HL-60/S4 treated with retinoic acid at 250 ng/mL for 4 days and 3 days (cell line): ENCODE measurements around the gene TPSB2.
"Not testable (repeated sequence)": the region's sequence is repeated elsewhere in the genome, so short reads cannot be mapped to it uniquely, and the experiment has no call there.

Experiments used
- in situ Hi-C: fragments of 300-500 bp; cut with MboI; formaldehyde crosslinking; loops from 2 replicates; pipeline ENCODE4 v1.7.0; 2022; ENCODE audit warnings: low sequenced_read_pairs

The TPSB2 gene

GRCh38 chr16:1262210-1262845 lies 32.3 kb upstream of the TPSB2 start:
- in situ Hi-C loops: no loop called here

DNA sequence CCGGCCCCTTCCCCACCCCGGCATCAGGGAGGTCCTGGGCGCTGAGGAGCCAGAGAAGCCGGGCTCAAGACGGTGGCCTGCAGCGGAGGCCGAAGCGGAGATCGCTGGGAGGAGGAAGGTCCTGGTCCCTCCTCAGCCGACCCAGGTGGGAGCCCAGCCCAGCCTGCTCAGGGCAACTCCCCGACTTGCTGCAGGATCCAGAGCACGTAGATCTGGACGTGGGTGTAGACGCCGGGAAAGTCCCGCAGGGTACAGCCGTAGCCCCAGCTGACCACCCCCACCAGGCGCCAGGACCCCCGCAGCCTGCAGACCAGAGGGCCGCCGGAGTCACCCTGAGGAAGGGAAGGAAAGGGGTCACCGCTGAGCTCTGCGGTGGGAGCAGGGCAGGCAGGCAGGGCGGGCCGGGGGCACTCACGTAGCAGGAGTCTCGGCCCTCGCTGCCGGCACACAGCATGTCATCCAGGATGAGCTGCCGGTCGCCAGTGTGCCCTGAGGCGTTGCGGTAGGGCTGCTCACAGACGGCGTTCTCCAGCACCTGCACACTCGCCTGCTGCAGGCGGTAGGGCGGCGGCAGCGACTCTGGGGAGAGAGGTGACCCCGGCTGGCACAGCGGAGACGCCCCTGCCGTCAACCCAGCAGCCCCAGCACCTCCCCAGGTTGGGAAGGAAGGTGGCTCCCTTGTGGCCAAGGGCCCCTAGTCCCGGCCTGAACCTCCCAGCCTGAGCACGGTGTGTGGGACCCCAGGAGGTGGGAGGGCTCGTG lies 31.3 kb upstream of the TPSB2 start:
- in situ Hi-C loops: no loop called here

DNA sequence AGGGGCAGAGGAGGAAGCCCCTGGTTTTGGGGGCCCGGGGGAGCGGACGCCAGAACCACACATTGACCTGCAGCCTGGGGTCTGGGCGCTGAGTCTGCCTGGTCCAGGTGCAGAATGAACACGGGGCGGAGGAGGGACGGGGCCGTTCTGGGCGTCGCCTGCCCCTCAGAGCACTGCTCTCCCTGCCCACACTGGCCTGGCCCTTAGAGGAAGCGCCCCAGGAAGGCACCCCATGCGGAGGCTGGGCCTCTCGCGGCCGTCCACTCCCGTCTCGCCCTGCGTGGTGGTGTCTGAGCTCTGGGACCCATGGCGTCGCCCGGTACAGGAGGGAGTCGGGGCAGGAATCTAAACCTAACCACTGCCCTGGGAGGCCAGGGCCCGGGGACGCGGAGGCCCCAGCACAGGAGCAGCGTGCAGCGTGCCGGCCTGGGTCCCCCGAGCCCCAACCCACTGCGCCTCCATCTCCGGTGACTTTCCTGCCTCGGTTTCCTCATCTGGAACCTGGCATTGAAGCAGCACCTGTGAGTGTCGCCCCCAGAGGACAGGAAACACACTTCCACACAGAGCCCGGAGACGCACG lies 30.2 kb upstream of the TPSB2 start:
- in situ Hi-C loops: no loop called here

DNA sequence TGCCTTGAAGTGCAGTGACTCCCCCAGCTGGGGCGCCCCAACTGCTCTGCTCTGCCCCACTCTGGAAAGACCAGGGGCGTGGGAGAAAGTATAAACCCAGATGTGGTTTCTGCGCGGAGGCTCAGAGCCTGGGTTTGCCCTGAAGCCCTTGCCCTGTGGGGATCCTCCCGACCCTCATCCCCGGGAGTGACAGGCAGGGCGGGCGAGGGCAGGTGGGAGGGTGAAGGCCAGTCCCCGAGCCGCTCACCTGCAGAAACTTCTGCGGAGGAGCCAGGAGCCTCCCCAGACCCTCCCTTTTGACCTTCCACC lies 29.7 kb upstream of the TPSB2 start:
- in situ Hi-C loops: no loop called here

- in situ Hi-C loops: no loop called here
These were observed 29.1 kb upstream of the TPSB2 start for GRCh38 chr16:1258906-1259759.

GRCh38 chr16:1258225-1258600 lies 28.2 kb upstream of the TPSB2 start:
- in situ Hi-C loops: no loop called here

GRCh38 chr16:1257561-1258224 lies 27.7 kb upstream of the TPSB2 start:
- in situ Hi-C loops: no loop called here

DNA sequence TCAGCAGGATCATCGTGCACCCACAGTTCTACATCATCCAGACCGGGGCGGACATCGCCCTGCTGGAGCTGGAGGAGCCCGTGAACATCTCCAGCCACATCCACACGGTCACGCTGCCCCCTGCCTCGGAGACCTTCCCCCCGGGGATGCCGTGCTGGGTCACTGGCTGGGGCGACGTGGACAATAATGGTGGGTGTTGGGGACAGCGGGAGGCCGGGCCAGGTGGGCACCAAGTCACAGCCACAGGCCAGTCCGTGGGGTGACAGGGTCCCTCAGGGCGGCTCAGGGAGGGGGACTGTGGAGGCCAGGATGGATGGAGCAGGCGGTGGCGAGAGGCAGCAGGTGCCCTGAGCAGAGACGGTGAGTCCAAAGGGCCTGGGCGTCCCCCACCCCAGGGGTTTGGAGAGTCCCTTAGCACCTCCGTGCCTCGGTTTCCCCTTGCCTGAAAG lies 26.9 kb upstream of the TPSB2 start:
- in situ Hi-C loops: no loop called here

- in situ Hi-C loops: not testable (repeated sequence)
These were observed 26.4 kb upstream of the TPSB2 start for GRCh38 chr16:1256296-1256873.

DNA sequence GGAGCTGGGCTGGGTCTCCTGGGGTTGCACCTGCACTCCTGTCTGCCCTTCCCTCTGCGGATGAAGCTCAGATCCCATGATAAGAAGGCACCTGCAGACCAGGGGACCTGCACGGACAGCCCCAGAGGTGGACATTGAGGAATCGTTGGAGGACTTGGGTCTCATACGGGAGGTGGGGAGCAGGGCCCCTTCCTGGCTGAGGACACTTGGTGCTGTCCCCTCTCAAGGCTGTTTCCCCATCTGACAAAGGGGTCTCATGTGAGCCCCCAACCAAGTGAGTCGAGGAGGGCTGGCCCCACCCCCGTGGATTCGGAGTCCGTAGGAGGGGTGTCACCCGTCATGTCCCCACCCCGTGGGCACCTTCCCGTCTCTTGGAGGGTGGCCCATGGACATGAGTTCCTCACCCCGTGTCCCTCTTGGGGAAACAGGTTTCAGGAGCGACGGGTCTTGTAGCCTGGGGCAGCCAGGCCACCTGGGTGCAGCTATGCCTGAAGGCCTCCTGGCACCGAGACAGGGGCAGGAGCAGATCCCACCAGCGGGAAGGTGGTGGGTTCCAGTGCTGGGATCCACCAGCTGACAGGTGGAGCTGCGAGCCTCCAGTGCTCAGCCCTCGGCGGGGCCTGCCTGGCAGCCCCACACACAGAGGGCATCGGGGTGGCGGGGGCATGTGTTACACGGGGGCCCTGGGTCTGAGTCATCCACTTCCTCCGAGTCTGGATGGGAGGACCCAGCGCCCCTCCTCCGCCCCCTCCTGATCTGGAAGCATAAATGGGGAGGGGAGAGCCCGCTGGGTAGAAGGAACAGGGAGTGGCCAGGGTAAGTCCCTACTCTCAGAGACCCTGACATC lies 25.5 kb upstream of the TPSB2 start, which contains the start of gene TPSD1:
TPSD1 (plus strand) TSS at position 794 of the 847 bp plus-strand sequence. CDS start 212 bp downstream, outside the sequence.
- in situ Hi-C loops: not testable (repeated sequence)

DNA sequence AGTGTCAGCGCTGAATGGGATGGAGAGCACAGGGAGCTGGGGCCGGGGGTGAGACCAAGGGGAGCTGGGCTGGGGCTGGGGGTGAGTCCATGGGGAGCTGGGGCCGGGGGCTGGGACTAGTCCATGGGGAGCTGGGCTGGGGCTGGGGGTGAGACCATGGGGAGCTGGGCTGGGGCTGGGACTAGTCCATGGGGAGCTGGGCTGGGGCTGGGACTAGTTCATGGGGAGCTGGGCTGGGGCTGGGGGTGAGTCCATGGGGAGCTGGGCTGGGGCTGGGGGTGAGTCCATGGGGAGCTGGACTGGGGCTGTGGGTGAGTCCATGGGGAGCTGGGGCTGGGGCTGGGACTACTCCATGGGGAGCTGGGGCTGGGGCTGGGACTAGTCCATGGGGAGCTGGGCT lies 24.8 kb upstream of the TPSB2 start:
- in situ Hi-C loops: not testable (repeated sequence)

- in situ Hi-C loops: not testable (repeated sequence)
These were observed 23.8 kb upstream of the TPSB2 start for GRCh38 chr16:1253701-1254364.

- in situ Hi-C loops: not testable (repeated sequence)
These were observed 19.2 kb upstream of the TPSB2 start for GRCh38 chr16:1249031-1249755.

- in situ Hi-C loops: not testable (repeated sequence)
These were observed 18.0 kb upstream of the TPSB2 start for GRCh38 chr16:1247903-1248537.

GRCh38 chr16:1245452-1246020 lies 15.6 kb upstream of the TPSB2 start:
- in situ Hi-C loops: no loop called here

DNA sequence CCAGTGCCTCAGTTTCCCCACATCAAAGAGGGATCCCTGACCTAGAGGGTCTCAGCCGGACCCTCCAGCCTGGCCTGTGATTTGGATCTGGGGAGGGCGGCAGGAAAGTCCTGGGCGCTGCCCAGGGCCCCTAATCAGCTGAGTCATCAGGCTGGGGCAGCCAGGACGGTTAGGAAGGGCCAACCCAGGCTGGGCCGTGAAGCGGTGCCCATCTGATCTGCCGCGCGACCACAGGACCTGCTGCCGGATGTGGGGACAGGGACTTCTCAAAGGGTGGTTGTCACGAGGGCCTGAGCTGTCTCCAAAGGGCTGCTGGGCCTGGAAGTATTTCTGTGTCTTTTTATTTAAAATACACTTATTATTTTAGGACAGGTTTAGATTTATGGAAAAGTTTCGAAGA lies 14.9 kb upstream of the TPSB2 start:
- in situ Hi-C loops: no loop called here
